Left ventricle myocardium inferior (tissue), 1 donor: ENCODE data around the gene CFAP46. TPM values are rescaled to one million over a fixed set of nuclear protein-coding genes. Genes with fewer than 3 reads are reported as not detected.
"Not testable (repeated sequence)": the region's sequence is repeated elsewhere in the genome, so short reads cannot be mapped to it uniquely, and the experiment has no call there.

Experiments
- DNase-seq: peaks from one replicate; pipeline ENCODE4 v3.0.0-alpha.2; 2020
- H3K27ac ChIP-seq: fragments of 200-600 bp; replicated peaks from 2 replicates; pipeline ENCODE4 v1.8.0; 2021
- H3K27me3 ChIP-seq: fragments of 200-600 bp; 2 replicates; pipeline ENCODE4 v1.8.0; 2021; ENCODE audit warnings: low read depth
- H3K36me3 ChIP-seq: fragments of 200-600 bp; 2 replicates; pipeline ENCODE4 v1.8.0; 2021
- H3K4me1 ChIP-seq: fragments of 200-600 bp; 2 replicates; pipeline ENCODE4 v1.8.0; 2021
- H3K4me3 ChIP-seq: fragments of 200-600 bp; 2 replicates; pipeline ENCODE4 v1.8.0; 2021; ENCODE audit warnings: mild to moderate bottlenecking, moderate library complexity
- H3K9me3 ChIP-seq: fragments of 200-600 bp; replicated peaks from 2 replicates; pipeline ENCODE4 v1.8.0; 2021
- CTCF ChIP-seq: fragments of 200-600 bp; IDR thresholded peaks from 2 replicates; pipeline ENCODE4 v1.8.0; 2021; ENCODE audit warnings: antibody characterized with exemption, mild to moderate bottlenecking, borderline replicate concordance
- intact Hi-C: fragments of 100-400 bp; cut with micrococcal nuclease; formaldehyde crosslinking; loops from one replicate; pipeline ENCODE4 v1.11.0; 2022
- total RNA-seq: library from RNA; stranded (reverse); fragmentation: NEBNext Ultra II Directional; extraction: Animal tissue kit (Norgen Biotek cat#: 25700); gene quantifications from one replicate; pipeline ENCODE4 v1.2.1, GENCODE V29; 2021
- donor health status: DM: no; HTN: yes; CAD: no; lungs with severe emphysema.

Gene CFAP46
- total RNA-seq, 1 donor from 2014 or later = 0.99 TPM

GRCh38 chr10:132970641-132971438, 28.5 kb upstream of the CFAP46 start:
- TF ChIP-seq CTCF = no peak
- H3K4me3 ChIP-seq = no peak overlapping the region
- no peaks in the 10 kb centered on the region for H3K36me3 ChIP-seq
- peaks cover 70% of the 10 kb centered on the region for H3K27me3 ChIP-seq
- intact Hi-C loops = no loop called here
- no peak overlapping the region for H3K27ac ChIP-seq
- peaks cover 5% of the 10 kb centered on the region for H3K4me1 ChIP-seq
- peak; percentile 11 for DNase-seq
- peaks cover 6% of the 10 kb centered on the region for H3K9me3 ChIP-seq

GRCh38 chr10:132967540-132967939, 25.2 kb upstream of the CFAP46 start:
- intact Hi-C loops = no loop called here
- peak overlapping the region; percentile 66 for H3K27ac ChIP-seq
- no peak for TF ChIP-seq CTCF
- peaks cover 7% of the 10 kb centered on the region for H3K4me1 ChIP-seq
- no peaks in the 10 kb centered on the region for H3K36me3 ChIP-seq
- peaks cover 6% of the 10 kb centered on the region for H3K9me3 ChIP-seq
- H3K27me3 ChIP-seq = peaks cover 47% of the 10 kb centered on the region
- no peak for DNase-seq
- no peak overlapping the region for H3K4me3 ChIP-seq

DNA sequence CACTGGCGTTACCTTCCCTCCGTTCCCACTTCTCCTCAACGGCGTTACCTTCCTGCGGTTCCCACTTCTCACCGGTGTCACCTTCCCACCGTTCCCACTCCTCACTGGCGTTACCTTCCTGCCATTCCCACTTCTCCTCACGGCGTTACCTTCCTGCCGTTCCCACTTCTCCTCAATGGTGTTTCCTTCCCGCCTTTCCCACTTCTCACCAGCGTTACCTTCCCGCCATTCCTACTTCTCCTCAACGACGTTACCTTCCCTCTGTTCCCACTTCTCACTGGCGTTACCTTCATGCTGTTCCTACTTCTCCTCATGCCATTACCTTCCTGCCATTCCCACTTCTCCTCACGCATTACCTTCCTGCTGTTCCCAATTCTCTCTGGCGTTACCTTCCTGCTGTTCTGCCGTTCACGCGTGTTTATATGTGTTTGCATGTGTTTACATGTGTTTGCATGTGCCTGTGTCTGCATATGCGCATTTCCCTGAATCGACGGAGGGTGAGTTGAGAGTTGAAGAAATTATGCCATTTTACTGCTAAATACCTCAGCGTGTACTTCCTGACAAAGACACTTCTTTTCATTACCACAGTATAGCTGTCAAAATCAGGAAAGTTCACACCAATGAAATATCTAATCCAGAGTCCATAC, 23.2 kb upstream of the CFAP46 start:
- Histone ChIP-seq H3K9me3 (peaks cover 6% of the 10 kb centered on the region), H3K27me3 (peaks cover 35% of the 10 kb centered on the region), H3K4me3 (no peak overlapping the region), H3K27ac (no peak overlapping the region), H3K4me1 (peaks cover 20% of the 10 kb centered on the region), H3K36me3 (no peaks in the 10 kb centered on the region)
- no peak for TF ChIP-seq CTCF
- intact Hi-C loops = no loop called here
- no peak for DNase-seq

- intact Hi-C loops, H3K9me3 ChIP-seq, H3K27ac ChIP-seq, H3K36me3 ChIP-seq, DNase-seq: not testable (repeated sequence)
- Histone ChIP-seq H3K27me3 (peaks cover 34% of the 10 kb centered on the region), H3K4me3 (peak overlapping the region; percentile 33), H3K4me1 (peaks cover 23% of the 10 kb centered on the region)
Measured at GRCh38 chr10:132964707-132965410, 22.5 kb upstream of the CFAP46 start.

- Histone ChIP-seq H3K4me3 (peak overlapping the region; percentile 33), H3K4me1 (peaks cover 28% of the 10 kb centered on the region), H3K27me3 (peaks cover 36% of the 10 kb centered on the region), H3K36me3 (no peaks in the 10 kb centered on the region), H3K27ac (no peak overlapping the region), H3K9me3 (peaks cover 2% of the 10 kb centered on the region)
- intact Hi-C loops = no loop called here
- DNase-seq = no peak
- TF ChIP-seq CTCF = no peak
Measured at GRCh38 chr10:132964231-132964630, 21.9 kb upstream of the CFAP46 start.
